ENCODE data around the gene RBBP5. TPM values are rescaled to one million over a fixed set of nuclear protein-coding genes. Genes with fewer than 3 reads are reported as not detected.

The RBBP5 gene
- total RNA-seq, 1 experiment from 2014 or later, result 19.7 TPM

DNA sequence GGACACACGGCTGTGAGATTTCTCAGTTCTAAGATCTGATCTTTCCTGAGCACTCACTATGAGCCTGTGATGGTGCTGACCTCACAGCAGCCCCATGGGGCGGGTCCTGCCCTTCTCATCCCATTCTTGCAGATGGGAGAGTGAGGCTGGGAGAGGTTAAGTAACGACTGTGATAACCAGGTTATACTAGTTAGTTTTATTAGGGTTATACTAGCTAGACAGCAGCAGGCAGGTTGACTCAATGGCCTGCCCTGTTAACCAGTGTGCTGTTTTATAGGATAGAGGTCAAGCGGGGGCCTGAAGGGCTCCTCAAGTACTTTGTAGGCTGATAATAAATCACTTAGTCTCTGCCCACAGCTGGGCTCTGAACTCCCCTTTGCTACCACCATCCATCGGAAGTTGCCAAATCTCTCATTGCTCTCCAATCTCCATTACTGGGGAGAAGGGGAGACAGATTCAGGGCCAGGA, 74.0 kb downstream of the RBBP5 start:
- no peak for DNase-seq (ENCODE audit: low read depth, low spot score)
- in situ Hi-C loops (cut with HindIII; ENCODE audit: low pct_unique_long_range_greater_than_20kb, low sequenced_read_pairs), result no loop called here

GRCh38 chr1:205046870-205047269, 74.9 kb downstream of the RBBP5 start:
- DNase-seq (ENCODE audit: low read depth, low spot score), result no peak
- in situ Hi-C loops (cut with HindIII; ENCODE audit: low pct_unique_long_range_greater_than_20kb, low sequenced_read_pairs), result no loop called here

- DNase-seq (ENCODE audit: low read depth, low spot score), result no peak
- in situ Hi-C loops (cut with HindIII; ENCODE audit: low pct_unique_long_range_greater_than_20kb, low sequenced_read_pairs), result no loop called here
These were observed 76.6 kb downstream of the RBBP5 start for GRCh38 chr1:205045146-205045545.

- in situ Hi-C loops (cut with HindIII; ENCODE audit: low pct_unique_long_range_greater_than_20kb, low sequenced_read_pairs), result no loop called here
- no peak for DNase-seq (ENCODE audit: low read depth, low spot score)
These were observed 77.0 kb downstream of the RBBP5 start for GRCh38 chr1:205044741-205045140.

DNA sequence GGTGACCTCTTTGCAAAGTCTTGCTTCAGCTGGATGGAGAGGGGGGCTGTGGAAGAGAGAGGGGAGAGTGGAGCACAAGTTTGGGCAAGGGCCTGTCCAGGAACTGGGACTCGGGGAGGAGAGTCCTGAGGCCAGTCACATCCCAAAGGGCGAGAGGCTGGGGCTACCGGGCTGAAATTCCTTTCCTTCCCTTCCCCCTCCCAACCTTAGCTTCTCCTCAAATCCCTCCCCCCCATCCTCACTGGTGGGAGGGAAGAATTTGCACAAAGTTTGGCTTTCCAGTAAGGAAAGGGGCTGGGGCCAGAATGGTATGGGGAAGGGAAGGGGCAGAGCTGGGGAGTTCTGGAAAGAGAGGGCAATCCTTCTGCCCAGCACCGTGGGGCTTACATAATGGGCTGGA, 77.9 kb downstream of the RBBP5 start:
- in situ Hi-C loops (cut with HindIII; ENCODE audit: low pct_unique_long_range_greater_than_20kb, low sequenced_read_pairs), result no loop called here
- DNase-seq (ENCODE audit: low read depth, low spot score), result no peak

GRCh38 chr1:205042911-205043806, 78.6 kb downstream of the RBBP5 start, which contains the start of gene CNTN2:
Gene CNTN2 (plus strand): TSS chr1:205043212. CDS start chr1:205053186, 9,974 bp downstream.
- DNase-seq (ENCODE audit: low read depth, low spot score), result no peak
- in situ Hi-C loops (cut with HindIII; ENCODE audit: low pct_unique_long_range_greater_than_20kb, low sequenced_read_pairs), result no loop called here

DNA sequence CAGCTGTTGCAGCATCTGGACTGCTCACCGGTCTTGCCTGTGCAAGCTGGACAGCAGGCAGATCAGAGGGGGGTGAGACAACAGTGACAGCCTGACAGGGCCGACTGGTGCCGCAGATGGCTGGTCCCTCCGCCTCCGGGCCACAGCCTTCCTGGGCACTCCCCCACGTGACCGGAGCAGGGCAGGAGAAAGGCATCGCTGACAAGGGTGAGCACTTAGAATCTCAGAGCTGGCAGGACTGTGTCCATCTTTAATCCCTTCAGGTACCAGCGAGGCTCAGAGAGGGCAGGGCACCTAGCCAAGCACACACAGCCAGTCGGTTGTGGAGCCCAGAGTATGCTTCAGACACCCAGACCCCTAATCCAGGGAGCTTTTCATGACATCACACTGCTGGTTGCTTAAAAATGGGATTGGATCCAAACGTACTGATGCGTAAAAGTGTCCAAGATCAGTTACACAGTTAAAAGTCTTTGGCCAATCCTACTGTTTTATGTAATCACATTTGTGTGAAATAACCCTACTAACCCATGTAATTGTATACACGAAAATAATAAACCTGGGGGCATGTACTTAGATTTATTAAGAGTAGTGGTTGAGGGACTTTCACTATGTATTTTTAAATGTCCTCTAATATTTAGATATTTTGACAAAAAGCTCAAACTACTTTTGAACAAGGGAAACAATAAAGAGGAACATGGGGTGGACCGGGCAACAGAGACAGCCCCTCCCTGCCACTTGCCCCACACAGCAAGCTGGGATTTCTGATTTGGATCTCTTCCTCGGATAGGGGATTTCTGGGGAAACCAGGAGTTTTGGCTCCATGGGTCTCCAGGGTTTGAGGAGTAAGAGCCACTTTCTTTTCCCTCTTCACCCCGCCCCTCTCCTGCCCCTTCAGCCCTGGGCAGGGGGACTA, 79.5 kb downstream of the RBBP5 start:
- in situ Hi-C loops (cut with HindIII; ENCODE audit: low pct_unique_long_range_greater_than_20kb, low sequenced_read_pairs), result no loop called here
- no peak for DNase-seq (ENCODE audit: low read depth, low spot score)

DNA sequence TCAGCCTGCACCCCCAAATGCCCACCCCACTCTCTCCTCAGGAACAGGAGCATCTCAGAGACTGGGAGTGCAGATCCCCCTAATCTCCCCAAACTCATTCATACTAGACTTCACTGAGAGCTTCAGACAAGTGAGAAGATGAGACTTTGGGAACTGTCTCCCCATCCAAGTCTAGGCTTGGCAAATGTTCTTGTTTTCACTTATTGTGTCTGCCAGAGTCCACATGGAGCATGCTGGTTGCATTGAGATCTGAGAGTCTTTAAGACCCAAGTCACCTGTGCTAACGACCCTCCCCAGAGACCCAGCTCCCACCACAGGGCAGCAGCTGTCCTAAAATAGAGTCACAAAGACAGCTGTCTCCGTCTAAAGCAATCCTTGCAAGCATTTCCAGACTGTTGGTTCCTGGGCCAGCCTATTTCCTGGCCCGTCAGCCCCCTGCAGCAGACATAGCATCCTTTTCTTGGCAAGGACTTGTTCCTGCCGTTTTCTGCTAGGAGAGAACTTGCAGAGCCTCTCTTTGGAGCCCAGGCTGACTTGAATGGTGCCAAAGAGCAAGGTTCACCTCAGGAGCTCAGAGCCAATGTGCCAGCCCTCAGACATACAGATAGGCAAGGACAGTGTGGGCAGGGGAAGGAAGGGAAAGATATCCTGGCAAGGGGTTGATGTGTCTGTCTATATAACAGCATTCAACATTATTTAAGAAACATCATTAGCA, 80.6 kb downstream of the RBBP5 start:
- in situ Hi-C loops (cut with HindIII; ENCODE audit: low pct_unique_long_range_greater_than_20kb, low sequenced_read_pairs), result no loop called here
- no peak for DNase-seq (ENCODE audit: low read depth, low spot score)

- in situ Hi-C loops (cut with HindIII; ENCODE audit: low pct_unique_long_range_greater_than_20kb, low sequenced_read_pairs), result no loop called here
These were observed 83.5 kb downstream of the RBBP5 start for GRCh38 chr1:205038132-205038786.

DNA sequence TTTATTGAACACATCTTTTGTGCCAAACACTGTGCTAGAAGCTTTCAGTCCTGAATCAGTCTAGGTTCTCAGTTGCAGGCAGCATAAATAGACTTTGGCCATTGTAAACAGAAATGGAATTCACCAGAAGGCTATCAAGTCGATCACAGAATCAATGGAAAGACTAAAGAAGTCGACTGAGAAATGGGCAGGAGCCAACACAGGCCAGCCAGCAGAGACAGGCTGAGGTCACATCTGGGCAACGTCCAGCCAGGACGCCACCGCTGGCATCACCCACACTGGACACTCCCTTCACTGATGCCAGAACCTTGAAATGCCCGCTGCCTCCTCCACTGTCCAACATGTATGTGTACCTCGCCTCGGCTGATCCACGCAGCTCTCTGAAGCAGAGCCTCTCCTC, 84.2 kb downstream of the RBBP5 start:
- in situ Hi-C loops (cut with HindIII; ENCODE audit: low pct_unique_long_range_greater_than_20kb, low sequenced_read_pairs), result no loop called here
- no peak for DNase-seq (ENCODE audit: low read depth, low spot score)

More at GRCh38 chr1:205038132-205038786, 83.5 kb downstream of the RBBP5 start:
- no peak for DNase-seq (ENCODE audit: low read depth, low spot score)

Other genes with a start within 250 kb of the RBBP5 start
- gene CNTN2, start 78.8 kb downstream of the RBBP5 start, total RNA-seq (2014; rRNA removed; shearing (Covaris generic)), result not detected in 2 replicates
- gene TMEM81, start 37.5 kb downstream of the RBBP5 start, total RNA-seq (2014; rRNA removed; shearing (Covaris generic)), result 1.3 and 1.9 TPM in 2 replicates
- gene DSTYK, start 89.7 kb upstream of the RBBP5 start, total RNA-seq (2014; rRNA removed; shearing (Covaris generic)), result 31.1 and 32.8 TPM in 2 replicates
- gene TMCC2, start 106.0 kb upstream of the RBBP5 start, total RNA-seq (2014; rRNA removed; shearing (Covaris generic)), result 22.1 and 26.5 TPM in 2 replicates
- gene NUAK2, start 199.8 kb upstream of the RBBP5 start, total RNA-seq (2014; rRNA removed; shearing (Covaris generic)), result 0.13 and 0.55 TPM in 2 replicates
- gene KLHDC8A, start 234.9 kb upstream of the RBBP5 start, total RNA-seq (2014; rRNA removed; shearing (Covaris generic)), result 0.37 and 0.85 TPM in 2 replicates